Trophoblast cell (in vitro differentiated cells and primary cell): Measurements from ENCODE around the gene CCDC154.

Experiments
- DNase-seq, 2 donors: peaks; one replicate each; pipeline ENCODE4 v3.0.0-alpha.2; 2016
- H2AFZ ChIP-seq: 2 replicates; pipeline ENCODE4 v1.6.1; 2013; ENCODE audit warnings: low read length, moderate library complexity, mild to moderate bottlenecking; ENCODE audit not compliant: insufficient read depth, poor library complexity
- H2AK5ac ChIP-seq: 2 replicates; pipeline ENCODE4 v1.6.1; 2013; ENCODE audit warnings: mild to moderate bottlenecking, low read length
- H2BK120ac ChIP-seq: 2 replicates; pipeline ENCODE4 v1.6.1; 2013; ENCODE audit warnings: low read length, mild to moderate bottlenecking, moderate library complexity; ENCODE audit not compliant: insufficient read depth, poor library complexity
- H2BK12ac ChIP-seq: 2 replicates; pipeline ENCODE4 v1.6.1; 2013; ENCODE audit warnings: mild to moderate bottlenecking, low read length, moderate library complexity
- H2BK5ac ChIP-seq: 2 replicates; pipeline ENCODE4 v1.6.1; 2013; ENCODE audit warnings: low read length, low read depth, moderate library complexity, mild to moderate bottlenecking; ENCODE audit not compliant: poor library complexity
- H3K14ac ChIP-seq: 2 replicates; pipeline ENCODE4 v1.6.1; 2013; ENCODE audit warnings: mild to moderate bottlenecking, low read length
- H3K18ac ChIP-seq: 2 replicates; pipeline ENCODE4 v1.6.1; 2013; ENCODE audit warnings: mild to moderate bottlenecking, low read length
- H3K23ac ChIP-seq: 2 replicates; pipeline ENCODE4 v1.6.1; 2013; ENCODE audit warnings: low read length
- H3K27ac ChIP-seq: 2 replicates; pipeline ENCODE4 v1.5.1; 2013; ENCODE audit warnings: low read depth, mild to moderate bottlenecking, inconsistent platforms, low read length, moderate library complexity
- H3K27me3 ChIP-seq: 2 replicates; pipeline ENCODE4 v1.6.1; 2013; ENCODE audit warnings: inconsistent platforms, mild to moderate bottlenecking, low read length, moderate library complexity; ENCODE audit not compliant: insufficient read depth
- H3K36me3 ChIP-seq, 2 experiments: 1 replicate in 1 of 2; 2 replicates in 1 of 2; pipeline ENCODE4 v1.6.1; 2013; ENCODE audit warnings: low read length in 2 of 2, mild to moderate bottlenecking in 2 of 2, moderate library complexity in 1 of 2; ENCODE audit not compliant: insufficient read depth in 2 of 2, control insufficient read depth in 1 of 2
- H3K4ac ChIP-seq: 2 replicates; pipeline ENCODE4 v1.6.1; 2013; ENCODE audit warnings: low read depth, mild to moderate bottlenecking, low read length, moderate library complexity
- H3K4me1 ChIP-seq, 2 experiments: 1 replicate in 1 of 2; 2 replicates in 1 of 2; pipeline ENCODE4 v1.6.1; 2013; ENCODE audit warnings: low read length in 2 of 2, mild to moderate bottlenecking in 2 of 2, moderate library complexity in 1 of 2; ENCODE audit not compliant: insufficient read depth in 2 of 2, control insufficient read depth in 1 of 2
- H3K4me2 ChIP-seq: 2 replicates; pipeline ENCODE4 v1.6.1; 2013; ENCODE audit warnings: inconsistent platforms, mild to moderate bottlenecking, low read length, moderate library complexity
- H3K4me3 ChIP-seq: 2 replicates; pipeline ENCODE4 v1.5.1; 2013; ENCODE audit warnings: mild to moderate bottlenecking, low read depth, low read length, inconsistent platforms
- H3K79me1 ChIP-seq: one replicate; pipeline ENCODE4 v1.6.1; 2013; ENCODE audit warnings: low read length
- H3K79me2 ChIP-seq: 2 replicates; pipeline ENCODE4 v1.6.1; 2013; ENCODE audit warnings: low read length, mild to moderate bottlenecking; ENCODE audit not compliant: control insufficient read depth, insufficient read depth, poor library complexity
- H3K9ac ChIP-seq: 2 replicates; pipeline ENCODE4 v1.6.1; 2013; ENCODE audit warnings: mild to moderate bottlenecking, low read length
- H3K9me3 ChIP-seq: 2 replicates; pipeline ENCODE4 v1.6.1; 2013; ENCODE audit warnings: low read depth, mild to moderate bottlenecking, control low read depth, inconsistent platforms, low read length; ENCODE audit not compliant: insufficient read depth
- H4K12ac ChIP-seq: 2 replicates; pipeline ENCODE4 v1.6.1; 2013; ENCODE audit warnings: low read depth, mild to moderate bottlenecking, low read length, moderate library complexity
- H4K8ac ChIP-seq: 2 replicates; pipeline ENCODE4 v1.6.1; 2013; ENCODE audit warnings: low read depth, mild to moderate bottlenecking, low read length, moderate library complexity
- H4K91ac ChIP-seq: one replicate; pipeline ENCODE4 v1.6.1; 2013; ENCODE audit warnings: low read depth, mild to moderate bottlenecking, low read length, moderate library complexity
- WGBS: extraction: QIAGEN DNeasy Blood & Tissue Kit; methylation state at CpG from one replicate; pipeline ENCODE4 v1.1.7; 2013; ENCODE audit warnings: missing lambda C conversion rate; ENCODE audit not compliant: insufficient read length, insufficient coverage; ENCODE audit errors: extremely low coverage; 5-methylcytosine and 5-hydroxymethylcytosine counted together

CCDC154 gene

GRCh38 chr16:1448536-1449116 is 4.3 kb upstream of the CCDC154 start:
- Histone ChIP-seq H2BK12ac (no peak overlapping the region), H4K91ac (no peak overlapping the region), H3K9ac (no peak overlapping the region), H2AFZ (no peak overlapping the region), H3K9me3 (peaks cover 6% of the 10 kb centered on the region), H2AK5ac (no peak overlapping the region), H4K12ac (no peak overlapping the region), H3K4me3 (no peak overlapping the region), H3K79me2 (no peaks in the 10 kb centered on the region), H3K27ac (no peak overlapping the region), H3K18ac (no peak overlapping the region), H3K36me3 (peaks cover 75 to 78% of the 10 kb centered on the region in 2 experiments), H2BK120ac (no peak overlapping the region), H3K4me1 (no peaks in the 10 kb centered on the region), H3K14ac (no peak overlapping the region), H4K8ac (no peak overlapping the region), H3K4me2 (no peak overlapping the region), H3K23ac (no peak overlapping the region), H3K79me1 (no peaks in the 10 kb centered on the region), H2BK5ac (no peak overlapping the region), H3K27me3 (no peaks in the 10 kb centered on the region), H3K4ac (no peak overlapping the region)
- WGBS = no CpG with 5 or more reads among the region's 30 CpGs
- DNase-seq = no peak

GRCh38 chr16:1447965-1448364 is 3.6 kb upstream of the CCDC154 start:
- Histone ChIP-seq H3K14ac (no peak overlapping the region), H3K27me3 (no peaks in the 10 kb centered on the region), H2AFZ (no peak overlapping the region), H3K18ac (no peak overlapping the region), H4K91ac (no peak overlapping the region), H3K4me3 (no peak overlapping the region), H3K9me3 (peaks cover 6% of the 10 kb centered on the region), H3K9ac (peak overlapping the region; percentile 34), H3K79me1 (no peaks in the 10 kb centered on the region), H3K36me3 (peaks cover 70 to 72% of the 10 kb centered on the region in 2 experiments), H4K12ac (no peak overlapping the region), H2BK12ac (no peak overlapping the region), H2BK5ac (no peak overlapping the region), H3K79me2 (no peaks in the 10 kb centered on the region), H2BK120ac (no peak overlapping the region), H3K27ac (no peak overlapping the region), H3K23ac (no peak overlapping the region), H2AK5ac (no peak overlapping the region), H3K4me1 (no peaks in the 10 kb centered on the region), H3K4ac (no peak overlapping the region), H4K8ac (no peak overlapping the region), H3K4me2 (no peak overlapping the region)
- WGBS = no CpG with 5 or more reads among the region's 11 CpGs
- DNase-seq = no peak

- H2AFZ ChIP-seq = no peak overlapping the region
- no peaks in the 10 kb centered on the region for H3K4me1 ChIP-seq
- H3K79me1 ChIP-seq = no peaks in the 10 kb centered on the region
- H4K12ac ChIP-seq = no peak overlapping the region
- no peak overlapping the region for H4K91ac ChIP-seq
- H3K9me3 ChIP-seq = peaks cover 6% of the 10 kb centered on the region
- no peak for DNase-seq
- no peak overlapping the region for H3K14ac ChIP-seq
- no peak overlapping the region for H4K8ac ChIP-seq
- no peak overlapping the region for H2AK5ac ChIP-seq
- no CpG with 5 or more reads among the region's 41 CpGs for WGBS
- H2BK5ac ChIP-seq = no peak overlapping the region
- H3K27me3 ChIP-seq = no peaks in the 10 kb centered on the region
- no peak overlapping the region for H3K4me2 ChIP-seq
- no peak overlapping the region for H3K9ac ChIP-seq
- no peak overlapping the region for H2BK120ac ChIP-seq
- no peak overlapping the region for H3K4ac ChIP-seq
- no peak overlapping the region for H3K4me3 ChIP-seq
- no peak overlapping the region for H2BK12ac ChIP-seq
- no peak overlapping the region for H3K23ac ChIP-seq
- no peaks in the 10 kb centered on the region for H3K79me2 ChIP-seq
- peaks cover 57 to 59% of the 10 kb centered on the region in 2 experiments for H3K36me3 ChIP-seq
- no peak overlapping the region for H3K18ac ChIP-seq
- H3K27ac ChIP-seq = no peak overlapping the region
These were observed 2.1 kb upstream of the CCDC154 start for GRCh38 chr16:1446296-1447080.

- Histone ChIP-seq H4K8ac (no peak overlapping the region), H3K79me2 (no peaks in the 10 kb centered on the region), H2BK120ac (no peak overlapping the region), H2AFZ (no peak overlapping the region), H3K27ac (no peak overlapping the region), H2BK12ac (no peak overlapping the region), H3K9me3 (peaks cover 6% of the 10 kb centered on the region), H3K23ac (no peak overlapping the region), H4K91ac (no peak overlapping the region), H3K9ac (no peak overlapping the region), H2AK5ac (no peak overlapping the region), H3K79me1 (no peaks in the 10 kb centered on the region), H3K27me3 (no peaks in the 10 kb centered on the region), H3K36me3 (peaks cover 49 to 51% of the 10 kb centered on the region in 2 experiments), H3K4ac (no peak overlapping the region), H2BK5ac (no peak overlapping the region), H3K18ac (no peak overlapping the region), H3K4me1 (no peaks in the 10 kb centered on the region), H3K4me3 (no peak overlapping the region), H3K4me2 (no peak overlapping the region), H3K14ac (no peak overlapping the region), H4K12ac (no peak overlapping the region)
- WGBS = no CpG with 5 or more reads among the region's 25 CpGs
- DNase-seq = no peak
These were observed 1.3 kb upstream of the CCDC154 start for GRCh38 chr16:1445518-1446203.
